ENCODE data around the gene EP400.
"Not testable (repeated sequence)": the region's sequence is repeated elsewhere in the genome, so short reads cannot be mapped to it uniquely, and the experiment has no call there.

The EP400 gene

DNA sequence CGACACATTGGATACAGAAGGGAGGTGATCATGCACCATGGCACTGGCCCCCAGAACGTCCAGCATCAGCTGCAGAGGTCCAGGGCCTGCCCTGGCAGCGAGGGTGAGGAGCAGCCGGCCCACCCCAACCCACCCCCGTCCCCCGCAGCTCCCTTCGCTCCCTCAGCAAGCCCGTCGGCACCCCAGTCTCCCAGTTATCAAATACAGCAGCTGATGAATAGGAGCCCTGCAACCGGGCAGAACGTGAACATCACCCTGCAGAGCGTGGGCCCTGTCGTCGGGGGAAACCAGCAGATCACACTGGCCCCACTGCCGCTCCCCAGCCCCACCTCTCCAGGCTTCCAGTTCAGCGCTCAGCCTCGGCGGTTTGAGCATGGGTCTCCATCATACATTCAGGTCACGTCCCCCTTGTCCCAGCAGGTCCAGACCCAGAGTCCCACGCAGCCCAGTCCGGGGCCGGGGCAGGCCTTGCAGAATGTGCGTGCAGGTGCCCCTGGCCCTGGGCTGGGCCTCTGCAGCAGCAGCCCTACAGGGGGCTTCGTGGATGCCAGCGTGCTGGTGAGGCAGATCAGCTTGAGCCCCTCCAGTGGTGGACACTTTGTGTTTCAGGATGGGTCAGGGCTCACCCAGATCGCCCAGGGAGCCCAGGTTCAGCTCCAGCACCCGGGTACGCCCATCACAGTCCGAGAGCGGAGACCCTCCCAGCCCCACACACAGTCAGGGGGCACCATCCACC is 11.0 kb downstream of the EP400 start:
- in situ Hi-C loops (cut with MboI; ENCODE audit: low sequenced_read_pairs); H3K4me3 ChIP-seq; DNase-seq (ENCODE audit: low spot score in 2 of 2); H3K9me3 ChIP-seq; H3K27me3 ChIP-seq (ENCODE audit: low read depth): not testable (repeated sequence)
- H3K36me3 ChIP-seq (replicated peaks): peaks cover 14% of the 10 kb centered on the region
- peaks cover 14% of the 10 kb centered on the region for H3K4me1 ChIP-seq

DNA sequence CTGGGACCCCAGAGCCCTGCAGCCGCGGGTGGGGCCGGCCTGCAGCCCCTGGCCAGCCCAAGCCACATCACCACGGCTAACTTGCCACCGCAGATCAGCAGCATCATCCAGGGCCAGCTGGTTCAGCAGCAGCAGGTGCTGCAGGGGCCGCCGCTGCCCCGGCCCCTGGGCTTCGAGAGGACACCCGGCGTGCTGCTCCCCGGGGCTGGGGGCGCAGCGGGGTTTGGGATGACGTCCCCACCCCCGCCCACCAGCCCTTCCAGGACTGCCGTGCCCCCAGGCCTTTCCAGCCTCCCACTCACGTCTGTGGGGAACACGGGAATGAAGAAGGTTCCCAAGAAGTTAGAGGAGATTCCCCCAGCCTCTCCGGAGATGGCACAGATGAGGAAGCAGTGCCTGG is 11.6 kb downstream of the EP400 start:
- H3K9me3 ChIP-seq; H3K27me3 ChIP-seq (ENCODE audit: low read depth); DNase-seq (ENCODE audit: low spot score in 2 of 2); H3K4me3 ChIP-seq; in situ Hi-C loops (cut with MboI; ENCODE audit: low sequenced_read_pairs): not testable (repeated sequence)
- Histone ChIP-seq H3K4me1 (peaks cover 14% of the 10 kb centered on the region), H3K36me3 (replicated peaks) (peaks cover 14% of the 10 kb centered on the region)

DNA sequence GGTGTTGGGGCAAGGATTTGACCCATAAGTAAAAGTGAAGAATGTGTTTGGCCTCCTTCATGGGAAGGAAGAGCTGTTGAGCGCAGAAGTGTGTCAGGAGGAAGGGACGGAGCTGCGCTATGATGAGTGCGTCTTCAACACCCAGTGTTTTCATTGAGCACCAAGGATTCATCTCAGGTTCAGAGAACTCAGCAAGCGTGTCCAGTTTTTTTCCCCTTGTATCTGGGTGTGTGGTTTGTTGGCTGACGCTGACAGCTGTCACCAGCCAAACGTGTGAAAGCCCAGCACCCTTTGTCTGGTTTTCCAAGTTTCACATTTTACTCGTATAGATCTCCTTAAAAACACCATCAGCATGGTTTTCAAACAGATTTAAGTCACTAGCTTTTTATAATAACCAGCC is 12.3 kb downstream of the EP400 start:
- Histone ChIP-seq H3K9me3 (no peaks in the 10 kb centered on the region), H3K27me3 (ENCODE audit: low read depth) (no peaks in the 10 kb centered on the region), H3K36me3 (replicated peaks) (peaks cover 14% of the 10 kb centered on the region), H3K4me3 (no peak overlapping the region), H3K4me1 (peaks cover 12% of the 10 kb centered on the region)
- in situ Hi-C loops (cut with MboI; ENCODE audit: low sequenced_read_pairs): no loop called here
- no peak for DNase-seq (ENCODE audit: low spot score in 2 of 2)

- Histone ChIP-seq H3K36me3 (replicated peaks) (peaks cover 14% of the 10 kb centered on the region), H3K4me1 (peaks cover under 1% of the 10 kb centered on the region), H3K9me3 (no peaks in the 10 kb centered on the region), H3K4me3 (no peak overlapping the region), H3K27me3 (ENCODE audit: low read depth) (no peaks in the 10 kb centered on the region)
- no peak for DNase-seq (ENCODE audit: low spot score in 2 of 2)
- in situ Hi-C loops (cut with MboI; ENCODE audit: low sequenced_read_pairs): no loop called here
Measured at GRCh38 chr12:131963381-131963780, 13.6 kb downstream of the EP400 start.

GRCh38 chr12:131965073-131965472 is 15.3 kb downstream of the EP400 start:
- Histone ChIP-seq H3K4me3 (no peak overlapping the region), H3K27me3 (ENCODE audit: low read depth) (no peaks in the 10 kb centered on the region), H3K4me1 (no peaks in the 10 kb centered on the region), H3K9me3 (no peaks in the 10 kb centered on the region), H3K36me3 (replicated peaks) (peaks cover 14% of the 10 kb centered on the region)
- in situ Hi-C loops (cut with MboI; ENCODE audit: low sequenced_read_pairs): no loop called here
- no peak for DNase-seq (ENCODE audit: low spot score in 2 of 2)

- Histone ChIP-seq H3K4me1 (no peaks in the 10 kb centered on the region), H3K27me3 (ENCODE audit: low read depth) (no peaks in the 10 kb centered on the region), H3K36me3 (replicated peaks) (no peaks in the 10 kb centered on the region), H3K4me3 (no peak overlapping the region), H3K9me3 (no peaks in the 10 kb centered on the region)
- DNase-seq (ENCODE audit: low spot score in 2 of 2): no peak
- in situ Hi-C loops (cut with MboI; ENCODE audit: low sequenced_read_pairs): no loop called here
Measured at GRCh38 chr12:131971226-131971625, 21.5 kb downstream of the EP400 start.

- in situ Hi-C loops (cut with MboI; ENCODE audit: low sequenced_read_pairs): no loop called here
- H3K4me1 ChIP-seq: no peaks in the 10 kb centered on the region
Measured at GRCh38 chr12:131975228-131975627, 25.5 kb downstream of the EP400 start.

GRCh38 chr12:131979606-131980005 is 29.9 kb downstream of the EP400 start:
- no peaks in the 10 kb centered on the region for H3K9me3 ChIP-seq
- H3K4me1 ChIP-seq: no peaks in the 10 kb centered on the region
- DNase-seq (ENCODE audit: low spot score in 2 of 2): no peak
- H3K4me3 ChIP-seq: no peak overlapping the region
- peaks cover 25% of the 10 kb centered on the region for H3K36me3 ChIP-seq (replicated peaks)
- H3K27me3 ChIP-seq (ENCODE audit: low read depth): no peaks in the 10 kb centered on the region
- in situ Hi-C loops (cut with MboI; ENCODE audit: low sequenced_read_pairs): no loop called here

More at GRCh38 chr12:131975228-131975627, 25.5 kb downstream of the EP400 start:
- no peak for DNase-seq (ENCODE audit: low spot score in 2 of 2)
- Histone ChIP-seq H3K27me3 (ENCODE audit: low read depth) (no peaks in the 10 kb centered on the region), H3K36me3 (replicated peaks) (peaks cover 2% of the 10 kb centered on the region), H3K9me3 (no peaks in the 10 kb centered on the region), H3K4me3 (no peak overlapping the region)

DNA sequence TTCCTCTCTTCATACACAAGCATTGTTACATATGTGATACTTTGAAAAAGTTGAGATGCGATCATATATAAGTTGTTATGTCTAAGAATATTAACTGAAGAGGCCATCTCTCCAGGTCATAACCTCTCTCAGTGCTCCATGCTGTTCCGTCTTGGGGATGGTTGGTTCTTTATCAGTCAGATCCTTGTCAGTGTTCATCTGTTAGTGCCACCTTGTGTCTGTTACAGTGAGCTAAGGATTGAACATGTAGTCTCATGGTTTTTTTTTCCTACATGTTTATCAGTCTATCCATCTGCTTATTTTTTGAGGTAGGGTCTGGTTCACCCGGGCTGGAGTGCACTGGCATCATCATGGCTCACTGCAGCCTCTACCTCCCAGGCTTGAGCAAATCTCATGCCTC is 30.5 kb downstream of the EP400 start:
- in situ Hi-C loops (cut with MboI; ENCODE audit: low sequenced_read_pairs): no loop called here

DNA sequence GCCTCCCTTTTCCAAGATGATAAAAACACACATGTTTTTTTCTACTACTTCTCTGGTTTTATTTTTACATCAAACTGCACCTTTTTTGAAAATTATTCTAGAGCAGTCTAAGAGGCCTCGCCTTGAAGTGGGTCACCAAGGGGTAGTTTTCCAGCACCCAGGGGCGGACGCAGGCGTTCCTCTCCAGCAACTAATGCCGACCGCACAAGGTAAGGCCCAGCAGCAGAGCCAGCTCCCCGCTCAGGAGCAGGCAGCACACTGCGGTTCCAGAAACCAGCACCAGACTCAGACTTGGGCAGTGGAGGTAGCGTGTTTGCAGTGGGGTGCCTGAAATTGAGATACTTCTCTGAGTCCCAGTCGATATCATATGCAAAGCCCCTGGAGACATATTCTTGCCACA is 31.6 kb downstream of the EP400 start:
- H3K27me3 ChIP-seq (ENCODE audit: low read depth): no peaks in the 10 kb centered on the region
- no peak overlapping the region for H3K4me3 ChIP-seq
- H3K36me3 ChIP-seq (replicated peaks): peaks cover 29% of the 10 kb centered on the region
- in situ Hi-C loops (cut with MboI; ENCODE audit: low sequenced_read_pairs): no loop called here
- H3K9me3 ChIP-seq: no peaks in the 10 kb centered on the region
- DNase-seq (ENCODE audit: low spot score in 2 of 2): no peak
- H3K4me1 ChIP-seq: no peaks in the 10 kb centered on the region

More for the DNA sequence above, 30.5 kb downstream of the EP400 start:
- H3K27me3 ChIP-seq (ENCODE audit: low read depth): no peaks in the 10 kb centered on the region
- no peak overlapping the region for H3K4me3 ChIP-seq
- no peak for DNase-seq (ENCODE audit: low spot score in 2 of 2)
- H3K9me3 ChIP-seq: no peaks in the 10 kb centered on the region
- H3K36me3 ChIP-seq (replicated peaks): peaks cover 28% of the 10 kb centered on the region
- no peaks in the 10 kb centered on the region for H3K4me1 ChIP-seq

DNA sequence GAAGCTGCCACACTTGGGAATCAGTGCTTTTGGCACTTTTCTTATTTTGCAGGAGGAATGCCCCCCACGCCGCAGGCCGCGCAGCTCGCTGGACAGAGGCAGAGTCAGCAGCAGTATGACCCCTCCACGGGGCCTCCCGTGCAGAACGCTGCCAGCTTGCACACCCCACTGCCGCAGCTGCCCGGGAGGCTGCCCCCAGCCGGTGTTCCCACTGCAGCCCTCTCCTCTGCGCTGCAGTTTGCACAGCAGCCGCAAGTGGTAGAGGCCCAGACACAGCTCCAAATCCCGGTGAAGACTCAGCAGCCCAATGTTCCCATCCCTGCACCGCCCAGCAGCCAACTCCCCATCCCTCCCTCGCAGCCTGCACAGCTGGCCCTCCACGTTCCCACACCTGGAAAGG is 32.3 kb downstream of the EP400 start:
- in situ Hi-C loops (cut with MboI; ENCODE audit: low sequenced_read_pairs): no loop called here
- peaks cover 36% of the 10 kb centered on the region for H3K36me3 ChIP-seq (replicated peaks)

GRCh38 chr12:131983026-131983425 is 33.3 kb downstream of the EP400 start:
- Histone ChIP-seq H3K4me1 (no peaks in the 10 kb centered on the region), H3K27me3 (ENCODE audit: low read depth) (no peaks in the 10 kb centered on the region), H3K36me3 (replicated peaks) (peaks cover 42% of the 10 kb centered on the region), H3K9me3 (no peaks in the 10 kb centered on the region), H3K4me3 (no peak overlapping the region)
- in situ Hi-C loops (cut with MboI; ENCODE audit: low sequenced_read_pairs): no loop called here
- no peak for DNase-seq (ENCODE audit: low spot score in 2 of 2)

More for the DNA sequence above, 32.3 kb downstream of the EP400 start:
- DNase-seq (ENCODE audit: low spot score in 2 of 2): no peak
- Histone ChIP-seq H3K9me3 (no peaks in the 10 kb centered on the region), H3K4me3 (no peak overlapping the region), H3K4me1 (no peaks in the 10 kb centered on the region), H3K27me3 (ENCODE audit: low read depth) (no peaks in the 10 kb centered on the region)

- Histone ChIP-seq H3K4me3 (no peak overlapping the region), H3K36me3 (replicated peaks) (peaks cover 42% of the 10 kb centered on the region), H3K27me3 (ENCODE audit: low read depth) (no peaks in the 10 kb centered on the region), H3K4me1 (no peaks in the 10 kb centered on the region), H3K9me3 (no peaks in the 10 kb centered on the region)
- DNase-seq (ENCODE audit: low spot score in 2 of 2): no peak
- in situ Hi-C loops (cut with MboI; ENCODE audit: low sequenced_read_pairs): no loop called here
Measured at GRCh38 chr12:131983554-131983953, 33.8 kb downstream of the EP400 start.

DNA sequence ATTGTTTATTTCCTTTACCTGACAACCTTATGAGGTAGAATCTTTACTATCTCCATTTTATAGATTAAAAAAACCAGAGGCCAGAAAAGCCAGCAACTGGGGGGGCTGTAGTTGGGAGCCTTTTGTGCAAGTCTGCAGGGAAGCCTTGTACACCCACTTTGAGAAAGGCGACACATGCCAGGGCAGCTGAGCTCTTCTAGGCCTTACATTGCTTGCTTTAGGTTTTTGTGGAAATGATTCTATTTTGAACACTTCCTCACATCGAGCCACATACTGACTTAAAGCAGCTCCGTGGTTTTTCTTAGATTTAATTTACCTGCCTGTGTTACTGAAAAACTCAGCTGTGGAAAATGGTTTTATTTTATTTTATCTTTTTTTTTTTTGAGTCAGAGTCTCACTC is 34.6 kb downstream of the EP400 start:
- Histone ChIP-seq H3K36me3 (replicated peaks) (peaks cover 47% of the 10 kb centered on the region), H3K4me1 (no peaks in the 10 kb centered on the region), H3K27me3 (ENCODE audit: low read depth) (no peaks in the 10 kb centered on the region), H3K9me3 (no peaks in the 10 kb centered on the region), H3K4me3 (no peak overlapping the region)
- in situ Hi-C loops (cut with MboI; ENCODE audit: low sequenced_read_pairs): no loop called here
- no peak for DNase-seq (ENCODE audit: low spot score in 2 of 2)

GRCh38 chr12:131985510-131985875 is 35.8 kb downstream of the EP400 start:
- H3K9me3 ChIP-seq; in situ Hi-C loops (cut with MboI; ENCODE audit: low sequenced_read_pairs); H3K4me1 ChIP-seq; H3K4me3 ChIP-seq; DNase-seq (ENCODE audit: low spot score in 2 of 2); H3K27me3 ChIP-seq (ENCODE audit: low read depth): not testable (repeated sequence)
- H3K36me3 ChIP-seq (replicated peaks): peaks cover 53% of the 10 kb centered on the region
